Endodermal cell (in vitro differentiated cells): ENCODE measurements around the gene CEP85L. TPM values are rescaled to one million over a fixed set of nuclear protein-coding genes. Genes with fewer than 3 reads are reported as not detected.

Source experiments
- DNase-seq: peaks from one replicate; pipeline ENCODE4 v3.0.0-alpha.2; 2017
- H3K27ac ChIP-seq: 2 replicates; pipeline ENCODE4 v1.5.1; 2013; ENCODE audit warnings: mild to moderate bottlenecking, low read depth, low read length, moderate library complexity
- H3K27me3 ChIP-seq: 2 replicates; pipeline ENCODE4 v1.6.1; 2013; ENCODE audit warnings: mild to moderate bottlenecking, low read length, moderate library complexity; ENCODE audit not compliant: insufficient read depth, control insufficient read depth, poor library complexity, severe bottlenecking
- H3K36me3 ChIP-seq: 2 replicates; pipeline ENCODE4 v1.7.0; 2013; ENCODE audit warnings: mild to moderate bottlenecking, low read length, moderate library complexity; ENCODE audit not compliant: control insufficient read depth, insufficient read depth
- H3K4me1 ChIP-seq: one replicate; pipeline ENCODE4 v1.7.0; 2013; ENCODE audit warnings: low read length; ENCODE audit not compliant: control insufficient read depth, insufficient read depth
- H3K4me3 ChIP-seq: 2 replicates; pipeline ENCODE4 v1.5.1; 2013; ENCODE audit warnings: mild to moderate bottlenecking, low read length, moderate library complexity
- H3K9ac ChIP-seq: 2 replicates; pipeline ENCODE4 v1.6.1; 2013; ENCODE audit warnings: mild to moderate bottlenecking, low read length, moderate library complexity; ENCODE audit not compliant: poor library complexity, severe bottlenecking; ENCODE audit errors: extremely low read depth
- H3K9me3 ChIP-seq: 2 replicates; pipeline ENCODE4 v1.6.1; 2013; ENCODE audit warnings: mild to moderate bottlenecking, low read length, moderate library complexity; ENCODE audit not compliant: control insufficient read depth
- H3K27ac Mint-ChIP-seq: 2 replicates; pipeline ENCODE4 v1.8.0; 2020; ENCODE audit warnings: mixed read lengths
- H3K27me3 Mint-ChIP-seq: 2 replicates; pipeline ENCODE4 v1.8.0; 2021; ENCODE audit warnings: mild to moderate bottlenecking, mixed read lengths; ENCODE audit not compliant: insufficient read depth
- H3K36me3 Mint-ChIP-seq: 2 replicates; pipeline ENCODE4 v1.8.0; 2020; ENCODE audit warnings: low read depth, mixed read lengths
- H3K4me1 Mint-ChIP-seq: 2 replicates; pipeline ENCODE4 v1.8.0; 2020; ENCODE audit warnings: mixed read lengths
- H3K4me3 Mint-ChIP-seq: 2 replicates; pipeline ENCODE4 v1.8.0; 2020; ENCODE audit warnings: mild to moderate bottlenecking, moderate library complexity, mixed read lengths
- H3K9me3 Mint-ChIP-seq: 2 replicates; pipeline ENCODE4 v1.8.0; 2020; ENCODE audit warnings: mild to moderate bottlenecking, mixed read lengths
- CTCF ChIP-seq: fragments of 200-600 bp; sonication (generic); conservative IDR thresholded peaks from 2 replicates; pipeline ENCODE4 v1.5.0; 2021; ENCODE audit warnings: antibody characterized with exemption, mild to moderate bottlenecking
- WGBS, 2 experiments: methylation state at CpG; one replicate each; pipeline versions ENCODE4 v1.1.5 to v1.1.7; 2013; ENCODE audit warnings: missing lambda C conversion rate in 2 of 2, mixed read lengths in 1 of 2; ENCODE audit not compliant: insufficient coverage in 1 of 2, insufficient read length in 1 of 2; 5-methylcytosine and 5-hydroxymethylcytosine counted together
- total RNA-seq, 2 donors: library from RNA; stranded (reverse); fragmentation: NEBNext Ultra II Directional in 1 of 2; extraction: Animal tissue kit (Norgen Biotek cat#: 25700) in 1 of 2; gene quantifications; 2 replicates in 1 of 2; 3 replicates in 1 of 2; pipeline ENCODE4 v1.2.1, GENCODE V29; 2021

CEP85L gene
- total RNA-seq, 2 donors from 2014 or later = 6.7 to 10.2 TPM

GRCh38 chr6:118652051-118652615, 742 bp upstream of the CEP85L start:
- Histone ChIP-seq H3K4me1 (no peaks in the 10 kb centered on the region), H3K27me3 (peaks cover 26% of the 10 kb centered on the region), H3K36me3 (no peaks in the 10 kb centered on the region), H3K9ac (no peak overlapping the region), H3K4me3 (peak overlapping the region; percentile 84), H3K27ac (no peak overlapping the region), H3K9me3 (no peaks in the 10 kb centered on the region)
- Mint-ChIP-seq H3K36me3 (no peaks in the 10 kb centered on the region), H3K27me3 (peaks cover 20% of the 10 kb centered on the region), H3K4me1 (peaks cover 12% of the 10 kb centered on the region), H3K9me3 (no peaks in the 10 kb centered on the region), H3K4me3 (peak overlapping the region; percentile 71), H3K27ac (peak overlapping the region; percentile 73)
- TF ChIP-seq CTCF = no peak
- peak; percentile 57 for DNase-seq
- 73 to 74% methylated on average over 11 to 20 of the region's 20 CpGs for WGBS, 2 experiments

GRCh38 chr6:118650582-118651281, 659 bp downstream of the CEP85L start:
- Mint-ChIP-seq H3K9me3 (no peaks in the 10 kb centered on the region), H3K27ac (no peak overlapping the region), H3K36me3 (no peaks in the 10 kb centered on the region), H3K27me3 (peaks cover 16% of the 10 kb centered on the region), H3K4me3 (peak overlapping the region; percentile 71), H3K4me1 (peaks cover 12% of the 10 kb centered on the region)
- WGBS, 2 experiments = 0 to 1% methylated on average over 24 to 80 of the region's 80 CpGs
- peak; percentile 82 for DNase-seq
- H3K27ac ChIP-seq = peak overlapping the region; percentile 93
- H3K27me3 ChIP-seq = peaks cover 19% of the 10 kb centered on the region
- H3K36me3 ChIP-seq = no peaks in the 10 kb centered on the region
- no peaks in the 10 kb centered on the region for H3K9me3 ChIP-seq
- TF ChIP-seq CTCF = peak; percentile 48
- peak overlapping the region; percentile 62 for H3K9ac ChIP-seq
- peak overlapping the region; percentile 84 for H3K4me3 ChIP-seq
- no peaks in the 10 kb centered on the region for H3K4me1 ChIP-seq

GRCh38 chr6:118649918-118650581, 1.3 kb downstream of the CEP85L start:
- Histone ChIP-seq H3K4me1 (no peaks in the 10 kb centered on the region), H3K27me3 (peaks cover 13% of the 10 kb centered on the region), H3K9ac (peak overlapping the region; percentile 62), H3K4me3 (peak overlapping the region; percentile 84), H3K36me3 (no peaks in the 10 kb centered on the region), H3K9me3 (no peaks in the 10 kb centered on the region), H3K27ac (peak overlapping the region; percentile 93)
- Mint-ChIP-seq H3K4me3 (peak overlapping the region; percentile 71), H3K4me1 (peaks cover 15% of the 10 kb centered on the region), H3K27ac (no peak overlapping the region), H3K27me3 (peaks cover 12% of the 10 kb centered on the region), H3K36me3 (no peaks in the 10 kb centered on the region), H3K9me3 (no peaks in the 10 kb centered on the region)
- DNase-seq = no peak
- TF ChIP-seq CTCF = no peak
- WGBS, 2 experiments = 10 to 12% methylated on average over 15 to 17 of the region's 17 CpGs
